ENCODE measurements around the gene LRG1. TPM values are rescaled to one million over a fixed set of nuclear protein-coding genes. Genes with fewer than 3 reads are reported as not detected.

The LRG1 gene
- total RNA-seq, 2 experiments from 2014 or later: 0.19 to 0.38 TPM

- no peak for DNase-seq
- no peak overlapping the region for H3K27ac Mint-ChIP-seq
- H3K4me3 Mint-ChIP-seq: no peak overlapping the region
- H3K4me1 Mint-ChIP-seq: peaks cover 8% of the 10 kb centered on the region
- peaks cover 2% of the 10 kb centered on the region for H3K36me3 Mint-ChIP-seq
- H3K9me3 Mint-ChIP-seq: no peaks in the 10 kb centered on the region
- no peaks in the 10 kb centered on the region for H3K27me3 Mint-ChIP-seq
These were observed 36.6 kb downstream of the LRG1 start for GRCh38 chr19:4503132-4503824.

- H3K4me3 Mint-ChIP-seq: no peak overlapping the region
- H3K4me1 Mint-ChIP-seq: peaks cover 8% of the 10 kb centered on the region
- H3K9me3 Mint-ChIP-seq: no peaks in the 10 kb centered on the region
- peaks cover 2% of the 10 kb centered on the region for H3K36me3 Mint-ChIP-seq
- no peak for DNase-seq
- H3K27me3 Mint-ChIP-seq: no peaks in the 10 kb centered on the region
- no peak overlapping the region for H3K27ac Mint-ChIP-seq
These were observed 37.3 kb downstream of the LRG1 start for GRCh38 chr19:4502282-4503131.

- no peak overlapping the region for H3K27ac Mint-ChIP-seq
- no peak overlapping the region for H3K4me3 Mint-ChIP-seq
These were observed 38.1 kb downstream of the LRG1 start for GRCh38 chr19:4501691-4502090.

GRCh38 chr19:4500841-4501591, 38.8 kb downstream of the LRG1 start:
- DNase-seq: no peak
- H3K4me1 Mint-ChIP-seq: no peaks in the 10 kb centered on the region
- H3K27ac Mint-ChIP-seq: no peak overlapping the region
- peaks cover 2% of the 10 kb centered on the region for H3K36me3 Mint-ChIP-seq
- no peaks in the 10 kb centered on the region for H3K9me3 Mint-ChIP-seq
- no peaks in the 10 kb centered on the region for H3K27me3 Mint-ChIP-seq
- H3K4me3 Mint-ChIP-seq: no peak overlapping the region

More at GRCh38 chr19:4501691-4502090, 38.1 kb downstream of the LRG1 start:
- Mint-ChIP-seq H3K36me3 (peaks cover 2% of the 10 kb centered on the region), H3K9me3 (no peaks in the 10 kb centered on the region), H3K4me1 (peaks cover 7% of the 10 kb centered on the region), H3K27me3 (no peaks in the 10 kb centered on the region)
- DNase-seq: no peak

GRCh38 chr19:4499855-4500254, 40.0 kb downstream of the LRG1 start:
- Mint-ChIP-seq H3K4me3 (no peak overlapping the region), H3K9me3 (no peaks in the 10 kb centered on the region), H3K27me3 (no peaks in the 10 kb centered on the region), H3K27ac (no peak overlapping the region), H3K36me3 (no peaks in the 10 kb centered on the region), H3K4me1 (no peaks in the 10 kb centered on the region)
- no peak for DNase-seq

GRCh38 chr19:4499318-4499717, 40.5 kb downstream of the LRG1 start:
- H3K9me3 Mint-ChIP-seq: no peaks in the 10 kb centered on the region
- H3K4me1 Mint-ChIP-seq: no peaks in the 10 kb centered on the region
- no peak for DNase-seq
- H3K4me3 Mint-ChIP-seq: no peak overlapping the region
- no peaks in the 10 kb centered on the region for H3K27me3 Mint-ChIP-seq
- peaks cover 2% of the 10 kb centered on the region for H3K36me3 Mint-ChIP-seq
- no peak overlapping the region for H3K27ac Mint-ChIP-seq

- Mint-ChIP-seq H3K4me3 (no peak overlapping the region), H3K36me3 (peaks cover 2% of the 10 kb centered on the region), H3K27me3 (no peaks in the 10 kb centered on the region), H3K4me1 (no peaks in the 10 kb centered on the region), H3K27ac (no peak overlapping the region), H3K9me3 (no peaks in the 10 kb centered on the region)
- no peak for DNase-seq
These were observed 41.1 kb downstream of the LRG1 start for GRCh38 chr19:4498694-4499093.

GRCh38 chr19:4497770-4498389, 42.0 kb downstream of the LRG1 start:
- no peak overlapping the region for H3K4me3 Mint-ChIP-seq
- peaks cover 2% of the 10 kb centered on the region for H3K36me3 Mint-ChIP-seq
- DNase-seq: no peak
- no peak overlapping the region for H3K27ac Mint-ChIP-seq
- no peaks in the 10 kb centered on the region for H3K27me3 Mint-ChIP-seq
- no peaks in the 10 kb centered on the region for H3K9me3 Mint-ChIP-seq
- H3K4me1 Mint-ChIP-seq: no peaks in the 10 kb centered on the region

- Mint-ChIP-seq H3K36me3 (peaks cover 2% of the 10 kb centered on the region), H3K27me3 (no peaks in the 10 kb centered on the region), H3K27ac (no peak overlapping the region), H3K4me3 (no peak overlapping the region), H3K4me1 (no peaks in the 10 kb centered on the region), H3K9me3 (no peaks in the 10 kb centered on the region)
- no peak for DNase-seq
These were observed 43.5 kb downstream of the LRG1 start for GRCh38 chr19:4496304-4496703.

GRCh38 chr19:4495471-4495870, 44.4 kb downstream of the LRG1 start:
- no peaks in the 10 kb centered on the region for H3K4me1 Mint-ChIP-seq
- no peak overlapping the region for H3K27ac Mint-ChIP-seq
- DNase-seq: no peak
- no peak overlapping the region for H3K4me3 Mint-ChIP-seq
- H3K9me3 Mint-ChIP-seq: no peaks in the 10 kb centered on the region
- H3K36me3 Mint-ChIP-seq: peaks cover 3% of the 10 kb centered on the region
- no peaks in the 10 kb centered on the region for H3K27me3 Mint-ChIP-seq

- no peaks in the 10 kb centered on the region for H3K4me1 Mint-ChIP-seq
- no peak overlapping the region for H3K27ac Mint-ChIP-seq
- no peak overlapping the region for H3K4me3 Mint-ChIP-seq
- peaks cover 6% of the 10 kb centered on the region for H3K36me3 Mint-ChIP-seq
- H3K27me3 Mint-ChIP-seq: no peaks in the 10 kb centered on the region
- no peak for DNase-seq
- H3K9me3 Mint-ChIP-seq: no peaks in the 10 kb centered on the region
These were observed 45.2 kb downstream of the LRG1 start for GRCh38 chr19:4494691-4495064.

- Mint-ChIP-seq H3K4me1 (no peaks in the 10 kb centered on the region), H3K36me3 (peaks cover 6% of the 10 kb centered on the region), H3K4me3 (no peak overlapping the region)
These were observed 45.7 kb downstream of the LRG1 start for GRCh38 chr19:4493929-4494690.

GRCh38 chr19:4493104-4493928, 46.5 kb downstream of the LRG1 start:
- Mint-ChIP-seq H3K4me1 (no peaks in the 10 kb centered on the region), H3K9me3 (no peaks in the 10 kb centered on the region), H3K27ac (no peak overlapping the region), H3K36me3 (peaks cover 9% of the 10 kb centered on the region), H3K4me3 (no peak overlapping the region), H3K27me3 (no peaks in the 10 kb centered on the region)
- DNase-seq: no peak

More at GRCh38 chr19:4493929-4494690, 45.7 kb downstream of the LRG1 start:
- DNase-seq: no peak
- Mint-ChIP-seq H3K9me3 (no peaks in the 10 kb centered on the region), H3K27me3 (no peaks in the 10 kb centered on the region), H3K27ac (no peak overlapping the region)
